Stimulated activated CD8-positive, alpha-beta memory T cell treated with anti-CD3 and anti-CD28 coated beads, Interleukin-12 subunit alpha, Interleukin-12 subunit beta, amount 100 ng/mL, for 24 hours (primary cell): ENCODE measurements around the gene IPPK.
A peak's percentile ranks its signal among the peaks of the same experiment; 100 is the strongest.
"Not testable (repeated sequence)": the region's sequence is repeated elsewhere in the genome, so short reads cannot be mapped to it uniquely, and the experiment has no call there.

ENCODE experiments used
- DNase-seq: peaks from one replicate; pipeline ENCODE4 v3.0.0-alpha.2; 2020; ENCODE audit errors: extremely low read depth

Gene IPPK

GRCh38 chr9:92638621-92639101 is 31.3 kb downstream of the IPPK start:
- DNase-seq = no peak

GRCh38 chr9:92637886-92638620 is 31.9 kb downstream of the IPPK start:
- DNase-seq = no peak

- DNase-seq = no peak
Measured at GRCh38 chr9:92637326-92637725, 32.6 kb downstream of the IPPK start.

GRCh38 chr9:92636627-92637026 is 33.3 kb downstream of the IPPK start:
- DNase-seq = no peak

- no peak for DNase-seq
Measured at GRCh38 chr9:92635760-92636159, 34.2 kb downstream of the IPPK start.

GRCh38 chr9:92634712-92635605 is 35.0 kb downstream of the IPPK start:
- peak; percentile 16 for DNase-seq

GRCh38 chr9:92633614-92634278 is 36.2 kb downstream of the IPPK start:
- no peak for DNase-seq

GRCh38 chr9:92632641-92633040 is 37.3 kb downstream of the IPPK start:
- DNase-seq = no peak

GRCh38 chr9:92631452-92632343 is 38.2 kb downstream of the IPPK start:
- no peak for DNase-seq

- no peak for DNase-seq
Measured at GRCh38 chr9:92627651-92628050, 42.3 kb downstream of the IPPK start.

- DNase-seq = no peak
Measured at GRCh38 chr9:92626484-92626883, 43.4 kb downstream of the IPPK start.

GRCh38 chr9:92623936-92624335 is 46.0 kb downstream of the IPPK start:
- DNase-seq = not testable (repeated sequence)

- no peak for DNase-seq
Measured at GRCh38 chr9:92620845-92621244, 49.1 kb downstream of the IPPK start.

GRCh38 chr9:92619601-92620300 is 50.2 kb downstream of the IPPK start:
- no peak for DNase-seq

GRCh38 chr9:92618633-92619225 is 51.2 kb downstream of the IPPK start:
- DNase-seq = no peak

GRCh38 chr9:92617951-92618510 is 51.9 kb downstream of the IPPK start:
- DNase-seq = no peak

GRCh38 chr9:92617195-92617813 is 52.6 kb downstream of the IPPK start:
- DNase-seq = no peak

GRCh38 chr9:92616655-92617111 is 53.2 kb downstream of the IPPK start:
- no peak for DNase-seq

- no peak for DNase-seq
Measured at GRCh38 chr9:92616199-92616641, 53.7 kb downstream of the IPPK start.
